Central memory CD8-positive, alpha-beta T cell (primary cell): ENCODE measurements around the gene AHNAK2.

Experiments used
- ATAC-seq: fragments of 150-1000 bp; cut with Tn5 transposase; replicated peaks from 2 replicates; pipeline ENCODE4 v1.10.0; 2022; ENCODE audit warnings: mild to moderate bottlenecking, moderate FRiP score, moderate number of reproducible peaks; ENCODE audit not compliant: poor library complexity, severe bottlenecking; ENCODE audit errors: extremely low read depth
- DNase-seq, 2 donors: peaks; one replicate each; pipeline ENCODE4 v3.0.0; 2021; ENCODE audit warnings: low spot score in 2 of 2
- H3K27ac Mint-ChIP-seq: one replicate; pipeline ENCODE4 v1.8.0; 2022; ENCODE audit warnings: low read depth, mild to moderate bottlenecking, moderate library complexity, mixed read lengths
- H3K27me3 Mint-ChIP-seq: one replicate; pipeline ENCODE4 v1.8.0; 2022; ENCODE audit warnings: mixed read lengths
- H3K36me3 Mint-ChIP-seq: one replicate; pipeline ENCODE4 v1.8.0; 2022; ENCODE audit warnings: mild to moderate bottlenecking, moderate library complexity, mixed read lengths; ENCODE audit not compliant: insufficient read depth
- H3K4me1 Mint-ChIP-seq: one replicate; pipeline ENCODE4 v1.8.0; 2022; ENCODE audit warnings: mixed read lengths
- H3K4me3 Mint-ChIP-seq: one replicate; pipeline ENCODE4 v1.8.0; 2022; ENCODE audit warnings: mild to moderate bottlenecking, moderate library complexity, mixed read lengths
- H3K9me3 Mint-ChIP-seq: one replicate; pipeline ENCODE4 v1.8.0; 2022; ENCODE audit warnings: mixed read lengths

Gene AHNAK2

GRCh38 chr14:105007593-105008264, 29.6 kb upstream of the AHNAK2 start:
- Mint-ChIP-seq H3K9me3 (no peaks in the 10 kb centered on the region), H3K4me3 (no peak overlapping the region), H3K4me1 (peaks cover 9% of the 10 kb centered on the region), H3K36me3 (peaks cover 29% of the 10 kb centered on the region), H3K27ac (no peak overlapping the region), H3K27me3 (no peaks in the 10 kb centered on the region)
- no peak for ATAC-seq
- no peak for DNase-seq

- ATAC-seq (no peak), DNase-seq (no peak)
- H3K27me3 Mint-ChIP-seq, result no peaks in the 10 kb centered on the region
- H3K36me3 Mint-ChIP-seq, result peaks cover 28% of the 10 kb centered on the region
- H3K9me3 Mint-ChIP-seq, result no peaks in the 10 kb centered on the region
- peaks cover 3% of the 10 kb centered on the region for H3K4me1 Mint-ChIP-seq
- H3K27ac Mint-ChIP-seq, result peak overlapping the region; percentile 53
- H3K4me3 Mint-ChIP-seq, result no peak overlapping the region
These were observed 28.8 kb upstream of the AHNAK2 start for GRCh38 chr14:105006831-105007592.

GRCh38 chr14:105005929-105006830, 28.0 kb upstream of the AHNAK2 start:
- H3K36me3 Mint-ChIP-seq, result peaks cover 23% of the 10 kb centered on the region
- H3K27me3 Mint-ChIP-seq, result no peaks in the 10 kb centered on the region
- no peaks in the 10 kb centered on the region for H3K4me1 Mint-ChIP-seq
- ATAC-seq (no peak), DNase-seq (no peak)
- H3K9me3 Mint-ChIP-seq, result no peaks in the 10 kb centered on the region
- peak overlapping the region; percentile 53 for H3K27ac Mint-ChIP-seq
- H3K4me3 Mint-ChIP-seq, result no peak overlapping the region

- Mint-ChIP-seq H3K9me3 (no peaks in the 10 kb centered on the region), H3K27ac (no peak overlapping the region), H3K4me3 (no peak overlapping the region), H3K36me3 (peaks cover 17% of the 10 kb centered on the region), H3K27me3 (no peaks in the 10 kb centered on the region), H3K4me1 (no peaks in the 10 kb centered on the region)
- ATAC-seq (no peak), DNase-seq (no peak)
These were observed 27.3 kb upstream of the AHNAK2 start for GRCh38 chr14:105005329-105005928.

- H3K9me3 Mint-ChIP-seq, result no peaks in the 10 kb centered on the region
- H3K4me3 Mint-ChIP-seq, result no peak overlapping the region
- peaks cover 6% of the 10 kb centered on the region for H3K4me1 Mint-ChIP-seq
- H3K27me3 Mint-ChIP-seq, result no peaks in the 10 kb centered on the region
- no peak overlapping the region for H3K27ac Mint-ChIP-seq
- H3K36me3 Mint-ChIP-seq, result peaks cover 2% of the 10 kb centered on the region
- ATAC-seq, result no peak
- no peak for DNase-seq
These were observed 21.2 kb upstream of the AHNAK2 start for GRCh38 chr14:104999361-104999760.

GRCh38 chr14:104998801-104999200, 20.6 kb upstream of the AHNAK2 start:
- Mint-ChIP-seq H3K27ac (no peak overlapping the region), H3K4me1 (peaks cover 6% of the 10 kb centered on the region), H3K4me3 (no peak overlapping the region), H3K9me3 (no peaks in the 10 kb centered on the region), H3K27me3 (no peaks in the 10 kb centered on the region), H3K36me3 (peaks cover 2% of the 10 kb centered on the region)
- no peak for ATAC-seq
- DNase-seq, result no peak

GRCh38 chr14:104996483-104996882, 18.3 kb upstream of the AHNAK2 start:
- peaks cover 6% of the 10 kb centered on the region for H3K4me1 Mint-ChIP-seq
- no peak overlapping the region for H3K27ac Mint-ChIP-seq
- no peaks in the 10 kb centered on the region for H3K27me3 Mint-ChIP-seq
- DNase-seq, result no peak
- peaks cover 2% of the 10 kb centered on the region for H3K36me3 Mint-ChIP-seq
- no peaks in the 10 kb centered on the region for H3K9me3 Mint-ChIP-seq
- ATAC-seq, result no peak
- H3K4me3 Mint-ChIP-seq, result no peak overlapping the region

- ATAC-seq (no peak), DNase-seq (no peak)
- Mint-ChIP-seq H3K27me3 (no peaks in the 10 kb centered on the region), H3K4me1 (peaks cover 6% of the 10 kb centered on the region), H3K27ac (no peak overlapping the region), H3K9me3 (no peaks in the 10 kb centered on the region), H3K4me3 (no peak overlapping the region), H3K36me3 (peaks cover 2% of the 10 kb centered on the region)
These were observed 17.9 kb upstream of the AHNAK2 start for GRCh38 chr14:104996032-104996431.

- no peak overlapping the region for H3K4me3 Mint-ChIP-seq
- DNase-seq (no peak), ATAC-seq (no peak)
- H3K36me3 Mint-ChIP-seq, result peaks cover 2% of the 10 kb centered on the region
- H3K27ac Mint-ChIP-seq, result no peak overlapping the region
- H3K4me1 Mint-ChIP-seq, result peaks cover 6% of the 10 kb centered on the region
- H3K27me3 Mint-ChIP-seq, result no peaks in the 10 kb centered on the region
- no peaks in the 10 kb centered on the region for H3K9me3 Mint-ChIP-seq
These were observed 16.8 kb upstream of the AHNAK2 start for GRCh38 chr14:104994978-104995377.

- DNase-seq (no peak), ATAC-seq (no peak)
- Mint-ChIP-seq H3K27ac (peak overlapping the region; percentile 53), H3K27me3 (no peaks in the 10 kb centered on the region), H3K4me1 (peaks cover 6% of the 10 kb centered on the region), H3K4me3 (no peak overlapping the region), H3K9me3 (no peaks in the 10 kb centered on the region), H3K36me3 (peaks cover 2% of the 10 kb centered on the region)
These were observed 15.8 kb upstream of the AHNAK2 start for GRCh38 chr14:104993808-104994591.

GRCh38 chr14:104993306-104993705, 15.1 kb upstream of the AHNAK2 start:
- Mint-ChIP-seq H3K4me1 (peaks cover 6% of the 10 kb centered on the region), H3K27ac (peak overlapping the region; percentile 63), H3K4me3 (no peak overlapping the region), H3K27me3 (no peaks in the 10 kb centered on the region), H3K9me3 (no peaks in the 10 kb centered on the region), H3K36me3 (peaks cover 2% of the 10 kb centered on the region)
- DNase-seq (no peak), ATAC-seq (no peak)

- Mint-ChIP-seq H3K4me3 (no peak overlapping the region), H3K9me3 (no peaks in the 10 kb centered on the region), H3K36me3 (peaks cover 2% of the 10 kb centered on the region), H3K4me1 (peaks cover 6% of the 10 kb centered on the region), H3K27ac (peak overlapping the region; percentile 63), H3K27me3 (no peaks in the 10 kb centered on the region)
- ATAC-seq, result no peak
- DNase-seq, result no peak
These were observed 14.3 kb upstream of the AHNAK2 start for GRCh38 chr14:104992501-104992900.
